ENCODE data around the gene SRSF3.

Gene SRSF3

DNA sequence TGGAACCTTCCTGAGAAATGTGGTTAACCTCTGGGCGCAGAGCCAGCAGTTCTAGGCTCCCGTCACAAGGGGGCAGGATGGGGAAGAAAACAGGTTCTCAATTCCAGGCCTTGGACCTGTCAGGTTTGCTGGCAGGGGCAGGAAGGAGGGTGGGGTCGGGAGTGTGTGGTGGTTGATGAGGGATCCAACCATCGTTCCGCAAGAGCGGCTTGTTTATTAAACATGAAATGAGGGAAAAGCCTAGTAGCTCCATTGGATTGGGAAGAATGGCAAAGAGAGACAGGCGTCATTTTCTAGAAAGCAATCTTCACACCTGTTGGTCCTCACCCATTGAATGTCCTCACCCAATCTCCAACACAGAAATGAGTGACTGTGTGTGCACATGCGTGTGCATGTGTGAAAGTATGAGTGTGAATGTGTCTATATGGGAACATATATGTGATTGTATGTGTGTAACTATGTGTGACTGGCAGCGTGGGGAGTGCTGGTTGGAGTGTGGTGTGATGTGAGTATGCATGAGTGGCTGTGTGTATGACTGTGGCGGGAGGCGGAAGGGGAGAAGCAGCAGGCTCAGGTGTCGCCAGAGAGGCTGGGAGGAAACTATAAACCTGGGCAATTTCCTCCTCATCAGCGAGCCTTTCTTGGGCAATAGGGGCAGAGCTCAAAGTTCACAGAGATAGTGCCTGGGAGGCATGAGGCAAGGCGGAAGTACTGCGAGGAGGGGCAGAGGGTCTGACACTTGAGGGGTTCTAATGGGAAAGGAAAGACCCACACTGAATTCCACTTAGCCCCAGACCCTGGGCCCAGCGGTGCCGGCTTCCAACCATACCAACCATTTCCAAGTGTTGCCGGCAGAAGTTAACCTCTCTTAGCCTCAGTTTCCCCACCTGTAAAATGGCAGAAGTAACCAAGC, 29.6 kb downstream of the SRSF3 start:
- DNase-seq (ENCODE audit: low spot score), result peak; percentile 86

DNA sequence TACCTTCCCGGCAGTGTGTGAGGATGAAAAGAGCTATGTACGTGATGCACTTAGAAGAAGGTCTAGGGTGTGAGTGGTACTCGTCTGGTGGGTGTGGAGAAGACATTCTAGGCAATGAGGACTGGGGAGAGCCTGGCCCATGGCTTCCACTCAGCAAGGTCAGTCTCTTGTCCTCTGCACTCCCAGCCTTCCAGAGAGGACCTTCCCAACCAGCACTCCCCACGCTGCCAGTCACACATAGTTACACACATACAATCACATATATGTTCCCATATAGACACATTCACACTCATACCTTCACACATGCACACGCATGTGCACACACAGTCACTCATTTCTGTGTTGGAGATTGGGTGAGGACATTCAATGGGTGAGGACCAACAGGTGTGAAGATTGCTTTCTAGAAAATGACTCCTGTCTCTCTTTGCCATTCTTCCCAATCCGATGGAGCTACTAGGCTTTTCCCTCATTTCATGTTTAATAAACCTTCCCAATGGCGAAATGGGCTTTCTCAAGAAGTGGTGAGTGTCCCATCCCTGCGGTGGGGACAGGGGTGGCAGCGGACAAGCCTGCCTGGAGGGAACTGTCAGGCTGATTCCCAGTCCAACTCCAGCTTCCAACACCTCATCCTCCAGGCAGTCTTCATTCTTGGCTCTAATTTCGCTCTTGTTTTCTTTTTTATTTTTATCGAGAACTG, 30.4 kb downstream of the SRSF3 start:
- DNase-seq (ENCODE audit: low spot score), result no peak

DNA sequence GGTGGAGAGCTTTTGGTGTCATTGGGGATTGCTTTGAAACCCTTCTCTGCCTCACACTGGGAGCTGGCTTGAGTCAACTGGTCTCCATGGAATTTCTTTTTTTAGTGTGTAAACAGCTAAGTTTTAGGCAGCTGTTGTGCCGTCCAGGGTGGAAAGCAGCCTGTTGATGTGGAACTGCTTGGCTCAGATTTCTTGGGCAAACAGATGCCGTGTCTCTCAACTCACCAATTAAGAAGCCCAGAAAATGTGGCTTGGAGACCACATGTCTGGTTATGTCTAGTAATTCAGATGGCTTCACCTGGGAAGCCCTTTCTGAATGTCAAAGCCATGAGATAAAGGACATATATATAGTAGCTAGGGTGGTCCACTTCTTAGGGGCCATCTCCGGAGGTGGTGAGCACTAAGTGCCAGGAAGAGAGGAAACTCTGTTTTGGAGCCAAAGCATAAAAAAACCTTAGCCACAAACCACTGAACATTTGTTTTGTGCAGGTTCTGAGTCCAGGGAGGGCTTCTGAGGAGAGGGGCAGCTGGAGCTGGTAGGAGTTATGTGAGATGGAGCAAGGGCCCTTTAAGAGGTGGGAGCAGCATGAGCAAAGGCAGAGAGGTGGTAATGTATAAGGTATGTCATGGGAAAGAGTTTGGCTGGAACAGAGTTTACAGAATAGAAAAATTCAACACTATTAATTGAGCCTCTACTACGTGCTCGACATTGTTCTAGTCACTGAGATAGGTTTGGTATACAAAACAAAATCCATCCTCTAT, 31.2 kb downstream of the SRSF3 start:
- peak; percentile 57 for DNase-seq (ENCODE audit: low spot score)

DNA sequence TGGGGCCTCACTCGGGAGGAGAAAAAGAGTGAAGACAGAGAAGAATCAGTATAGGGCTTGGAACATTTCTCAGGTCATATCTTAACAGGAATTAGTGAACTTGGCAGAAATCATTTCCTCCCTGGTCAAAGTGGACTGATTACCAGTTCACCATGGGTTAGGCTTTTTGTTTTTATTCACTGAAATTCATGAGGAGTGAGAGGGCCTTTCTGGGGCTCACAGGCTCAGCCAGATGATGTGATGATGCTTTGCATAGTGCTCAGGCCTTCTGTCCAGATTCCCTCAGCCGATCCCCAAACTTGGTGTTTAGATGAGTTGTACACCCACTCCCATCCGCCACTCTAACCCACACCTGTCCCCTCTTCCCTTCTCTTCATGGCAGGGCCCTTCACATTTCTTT, 32.5 kb downstream of the SRSF3 start:
- DNase-seq (ENCODE audit: low spot score), result no peak

DNA sequence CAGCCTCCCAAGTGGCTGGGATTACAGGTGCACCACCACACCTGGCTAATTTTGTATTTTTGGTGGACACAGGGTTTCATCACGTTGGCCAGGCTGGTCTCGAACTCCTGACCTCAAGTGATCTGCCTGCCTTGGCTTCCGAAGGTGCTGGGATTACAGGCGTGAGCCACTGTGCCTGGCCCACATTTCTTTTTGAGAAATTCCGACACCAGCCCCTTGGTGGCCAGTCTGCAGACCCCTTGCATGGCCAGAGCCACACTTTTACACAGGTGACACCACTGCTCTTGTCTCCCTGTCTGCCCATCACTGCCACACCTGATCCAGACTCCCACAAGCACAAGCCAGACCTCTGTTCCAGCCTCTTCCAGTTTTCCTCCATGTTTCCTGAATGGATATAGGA, 33.0 kb downstream of the SRSF3 start:
- DNase-seq (ENCODE audit: low spot score), result no peak

DNA sequence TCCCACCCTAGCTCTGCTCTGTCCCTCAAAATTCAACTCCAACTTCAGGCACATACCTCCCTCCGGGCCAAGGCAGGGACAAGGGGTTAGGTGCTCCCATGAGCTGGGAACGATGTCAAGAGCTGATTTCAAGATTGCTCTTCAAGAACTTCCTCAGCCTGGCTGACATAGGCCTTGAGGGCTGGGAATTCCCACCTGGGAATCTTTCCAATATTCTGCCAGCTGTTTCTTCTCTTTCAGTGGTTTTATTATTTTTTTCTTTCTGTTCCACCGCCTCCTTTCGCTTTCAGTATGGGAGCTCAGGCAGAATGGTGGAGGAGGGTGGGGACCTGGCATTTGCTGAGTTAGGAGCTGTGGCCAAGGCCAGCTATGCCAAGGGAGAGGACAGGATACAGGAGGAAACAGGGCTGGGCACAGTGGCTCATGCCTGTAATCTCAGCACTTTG, 33.7 kb downstream of the SRSF3 start:
- DNase-seq (ENCODE audit: low spot score), result peak; percentile 88

GRCh38 chr6:36629784-36630183, 35.6 kb downstream of the SRSF3 start:
- no peak for DNase-seq (ENCODE audit: low spot score)

- peak; percentile 38 for DNase-seq (ENCODE audit: low spot score)
These were observed 37.3 kb downstream of the SRSF3 start for GRCh38 chr6:36631326-36632011.

- no peak for DNase-seq (ENCODE audit: low spot score)
These were observed 39.2 kb downstream of the SRSF3 start for GRCh38 chr6:36633370-36633769.

DNA sequence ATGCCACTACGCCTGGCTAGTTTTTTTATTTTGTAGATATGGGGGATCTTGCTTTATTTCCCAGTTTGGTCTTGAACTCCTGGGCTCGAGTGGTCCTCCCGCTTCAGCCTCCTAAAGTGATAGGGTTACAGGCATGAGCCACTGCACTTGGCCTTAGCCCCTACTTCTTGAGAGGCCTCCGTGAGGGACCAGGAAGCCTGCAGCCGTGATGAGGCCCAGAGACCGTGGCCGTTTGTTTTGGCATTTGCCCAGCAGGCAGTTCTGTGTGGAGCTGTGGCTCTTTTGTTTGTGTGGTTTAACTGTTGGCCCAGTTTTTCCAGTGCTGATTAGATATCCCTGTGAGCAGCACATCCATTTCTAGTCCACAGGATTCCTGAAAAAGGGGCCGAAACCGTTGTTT, 39.8 kb downstream of the SRSF3 start:
- peak; percentile 63 for DNase-seq (ENCODE audit: low spot score)

DNA sequence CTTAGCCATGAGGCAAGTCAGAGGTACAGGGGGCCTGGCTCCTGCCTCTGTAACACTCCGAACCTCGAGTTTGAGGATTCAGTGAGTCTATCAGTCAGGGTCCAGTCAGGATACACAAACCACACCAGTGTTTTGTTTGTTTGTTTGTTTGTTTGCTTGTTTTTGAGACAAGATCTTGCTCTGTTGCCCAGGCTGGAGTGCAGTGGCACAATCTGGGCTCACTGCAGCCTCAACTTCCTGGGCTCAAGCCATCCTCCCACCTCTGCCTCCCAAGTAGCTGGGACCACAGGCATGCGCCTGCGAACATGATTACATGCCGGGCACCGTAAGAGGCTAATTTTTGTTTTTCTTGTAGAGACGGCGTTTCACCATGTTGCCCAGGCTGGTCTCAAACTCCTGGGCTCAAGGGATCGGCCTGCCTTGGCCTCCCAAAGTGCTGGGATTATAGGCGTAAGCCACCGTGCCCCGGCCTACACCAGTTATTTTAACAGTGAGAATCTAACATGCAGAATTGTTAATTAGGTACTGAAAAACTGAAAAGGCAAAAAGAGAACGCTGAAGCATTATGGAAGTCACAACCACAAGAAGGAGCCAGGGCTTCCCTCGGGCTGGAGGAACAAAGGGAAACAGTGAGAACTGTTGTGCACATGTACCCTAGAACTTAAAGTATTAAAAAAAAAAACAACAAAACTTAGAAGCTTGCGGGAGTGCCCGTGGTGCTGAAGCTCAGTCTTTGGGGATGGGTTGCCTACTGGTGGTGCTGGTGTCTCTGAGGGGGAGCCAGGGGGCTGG, 40.4 kb downstream of the SRSF3 start:
- DNase-seq (ENCODE audit: low spot score), result no peak

DNA sequence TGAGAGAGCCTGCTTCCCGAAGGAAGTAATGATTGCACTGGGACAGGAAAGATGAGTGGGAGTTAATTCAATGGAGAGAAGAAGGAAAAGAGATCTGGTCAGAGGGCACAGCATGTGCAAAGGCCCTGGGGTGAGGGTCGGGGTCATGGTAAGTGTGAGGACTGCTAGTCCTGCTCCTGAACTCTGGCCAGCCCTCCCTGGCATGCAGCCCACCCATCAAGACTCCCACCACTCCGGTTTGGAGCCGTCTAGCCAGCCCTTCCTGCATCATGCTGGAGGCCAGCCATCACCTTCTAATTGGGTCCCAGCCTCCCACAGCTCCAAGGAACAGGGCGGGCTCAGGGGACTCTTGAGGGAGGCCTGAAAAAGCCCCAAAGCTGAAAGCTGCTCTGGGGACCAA, 42.1 kb downstream of the SRSF3 start:
- DNase-seq (ENCODE audit: low spot score), result no peak

DNA sequence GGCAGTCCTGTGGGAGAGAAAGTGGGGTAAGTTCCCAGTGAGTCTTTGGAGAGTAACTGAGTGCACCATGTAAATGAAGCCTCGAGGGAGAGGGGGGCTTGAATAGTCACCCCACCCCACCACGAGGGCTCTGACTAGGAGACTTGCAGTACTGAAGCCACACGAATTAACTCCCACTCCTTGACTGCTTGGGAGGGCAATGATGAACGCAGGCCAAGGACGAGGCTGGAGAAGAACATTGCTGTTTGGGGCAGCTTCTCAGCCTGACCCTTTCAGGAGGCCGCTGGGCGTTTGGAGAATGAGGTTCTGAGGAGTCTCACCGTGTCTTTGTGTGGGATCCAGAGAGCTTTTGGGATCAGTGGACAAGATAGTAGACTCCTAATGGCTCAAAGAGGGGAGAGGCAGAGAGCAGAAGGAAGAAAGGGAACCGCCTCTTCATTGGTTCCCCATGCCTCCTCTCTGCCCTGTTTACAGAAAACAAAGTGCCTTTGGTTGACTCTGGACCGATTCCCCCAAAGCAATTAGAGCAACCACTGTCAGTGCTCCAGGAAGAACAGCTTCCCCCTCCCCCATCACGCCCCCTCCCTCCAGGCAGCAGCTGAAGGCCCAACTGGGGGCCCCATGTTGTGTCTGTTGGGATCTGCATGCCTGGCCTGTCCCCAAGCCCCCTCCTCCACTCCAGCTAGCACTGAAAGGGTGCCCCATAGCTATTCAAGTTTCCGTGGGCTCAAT, 42.7 kb downstream of the SRSF3 start:
- no peak for DNase-seq (ENCODE audit: low spot score)

DNA sequence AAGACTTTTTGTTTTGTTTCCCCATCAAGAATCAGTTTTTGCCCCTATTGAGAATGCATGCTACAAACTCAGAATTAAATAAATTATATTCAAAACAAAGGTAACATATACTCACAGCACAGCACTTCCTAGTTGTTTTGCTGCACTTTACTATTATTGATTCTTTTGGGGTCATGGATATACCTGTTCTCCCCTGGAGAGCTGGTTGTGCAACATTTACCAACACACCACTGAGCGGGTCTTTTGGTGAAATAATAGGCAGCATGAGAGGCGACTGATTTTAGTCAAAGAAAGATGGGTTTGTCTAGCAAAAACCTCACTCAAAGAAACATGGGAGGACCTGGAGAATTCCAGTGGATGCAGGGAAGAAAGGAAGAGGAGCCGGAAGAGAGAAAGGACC, 44.4 kb downstream of the SRSF3 start:
- no peak for DNase-seq (ENCODE audit: low spot score)

GRCh38 chr6:36639171-36639808, 45.1 kb downstream of the SRSF3 start:
- peak; percentile 31 for DNase-seq (ENCODE audit: low spot score)

GRCh38 chr6:36641543-36641942, 47.4 kb downstream of the SRSF3 start:
- DNase-seq (ENCODE audit: low spot score), result no peak

- DNase-seq (ENCODE audit: low spot score), result peak; percentile 88
These were observed 49.0 kb downstream of the SRSF3 start for GRCh38 chr6:36642913-36643817.

DNA sequence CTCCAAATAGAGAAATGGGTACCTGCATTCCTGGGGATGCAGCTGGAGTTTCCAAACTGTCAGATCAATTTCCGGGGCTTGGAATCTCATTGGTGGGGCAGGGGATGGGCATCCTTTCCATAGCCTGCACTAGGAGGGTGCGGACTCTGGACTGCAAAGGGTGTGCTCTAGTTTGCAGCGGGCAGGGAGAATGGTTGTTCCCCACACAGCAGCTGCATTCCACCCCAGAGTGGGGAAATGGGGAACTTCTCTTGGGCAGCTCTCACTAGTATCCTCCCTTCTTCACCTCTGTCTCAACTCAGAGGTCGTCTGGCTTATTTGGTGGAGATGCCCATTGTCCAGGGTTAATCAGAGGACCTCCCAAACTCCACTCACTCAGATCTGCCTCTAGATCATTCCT, 49.8 kb downstream of the SRSF3 start:
- no peak for DNase-seq (ENCODE audit: low spot score)

- DNase-seq (ENCODE audit: low spot score), result no peak
These were observed 54.9 kb downstream of the SRSF3 start for GRCh38 chr6:36649086-36649485.

Data from kidney tubule cell (primary cell).